NCI-H345 treated with DMSO at 0.1 percent for 48 hours (cell line): Measurements from ENCODE around the gene LRPPRC.

ENCODE experiments used
- DNase-seq: peaks from one replicate; lab custom pipeline; 2025; ENCODE audit not compliant: unreplicated experiment; lab: John Stamatoyannopoulos, UW

LRPPRC gene

DNA sequence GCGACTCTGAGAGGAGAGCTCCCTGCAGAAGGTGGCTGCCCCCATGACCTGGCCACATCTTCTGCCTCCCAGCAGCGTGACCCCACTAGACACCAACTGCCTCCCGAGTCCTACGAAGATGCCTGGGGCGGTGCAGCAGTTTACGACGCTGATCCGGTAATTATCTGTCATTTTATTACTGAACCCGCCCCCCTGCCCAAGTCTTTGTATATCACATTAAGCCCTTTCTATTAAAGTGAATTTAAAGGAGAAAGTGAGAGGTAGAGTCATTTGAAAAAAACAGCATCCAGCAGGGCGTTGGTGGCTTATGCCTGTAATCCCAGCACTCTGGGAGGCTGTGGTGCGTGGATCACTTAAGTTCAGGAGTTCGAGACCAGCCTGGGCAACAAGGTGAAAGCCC is 123.6 kb downstream of the LRPPRC start:
- no peak for DNase-seq

GRCh38 chr2:43855292-43855691 is 140.5 kb downstream of the LRPPRC start:
- DNase-seq = no peak

DNA sequence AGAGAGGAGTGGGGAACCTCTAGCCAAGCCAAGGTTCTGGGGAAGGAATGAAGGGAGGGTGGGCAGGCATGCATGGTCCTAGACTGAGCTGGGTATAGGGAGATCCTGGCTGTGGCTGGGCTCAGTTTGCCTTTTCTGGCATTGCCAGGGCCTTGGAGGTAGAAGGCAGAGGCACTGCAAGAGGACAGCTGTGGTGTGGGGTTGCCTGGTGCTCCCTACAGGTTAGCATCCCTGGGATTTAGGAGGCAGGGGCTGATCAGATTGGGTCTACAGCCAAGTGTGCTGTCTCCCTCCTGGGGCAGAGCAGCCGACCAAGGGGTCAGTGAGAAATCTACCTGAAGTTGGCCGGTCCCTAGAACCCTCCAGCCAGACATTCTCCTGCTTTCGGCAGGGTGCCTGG is 141.1 kb downstream of the LRPPRC start:
- DNase-seq = no peak

GRCh38 chr2:43853141-43854081 is 142.4 kb downstream of the LRPPRC start:
- no peak for DNase-seq

- DNase-seq = no peak
Measured at GRCh38 chr2:43852196-43852730, 143.5 kb downstream of the LRPPRC start.

DNA sequence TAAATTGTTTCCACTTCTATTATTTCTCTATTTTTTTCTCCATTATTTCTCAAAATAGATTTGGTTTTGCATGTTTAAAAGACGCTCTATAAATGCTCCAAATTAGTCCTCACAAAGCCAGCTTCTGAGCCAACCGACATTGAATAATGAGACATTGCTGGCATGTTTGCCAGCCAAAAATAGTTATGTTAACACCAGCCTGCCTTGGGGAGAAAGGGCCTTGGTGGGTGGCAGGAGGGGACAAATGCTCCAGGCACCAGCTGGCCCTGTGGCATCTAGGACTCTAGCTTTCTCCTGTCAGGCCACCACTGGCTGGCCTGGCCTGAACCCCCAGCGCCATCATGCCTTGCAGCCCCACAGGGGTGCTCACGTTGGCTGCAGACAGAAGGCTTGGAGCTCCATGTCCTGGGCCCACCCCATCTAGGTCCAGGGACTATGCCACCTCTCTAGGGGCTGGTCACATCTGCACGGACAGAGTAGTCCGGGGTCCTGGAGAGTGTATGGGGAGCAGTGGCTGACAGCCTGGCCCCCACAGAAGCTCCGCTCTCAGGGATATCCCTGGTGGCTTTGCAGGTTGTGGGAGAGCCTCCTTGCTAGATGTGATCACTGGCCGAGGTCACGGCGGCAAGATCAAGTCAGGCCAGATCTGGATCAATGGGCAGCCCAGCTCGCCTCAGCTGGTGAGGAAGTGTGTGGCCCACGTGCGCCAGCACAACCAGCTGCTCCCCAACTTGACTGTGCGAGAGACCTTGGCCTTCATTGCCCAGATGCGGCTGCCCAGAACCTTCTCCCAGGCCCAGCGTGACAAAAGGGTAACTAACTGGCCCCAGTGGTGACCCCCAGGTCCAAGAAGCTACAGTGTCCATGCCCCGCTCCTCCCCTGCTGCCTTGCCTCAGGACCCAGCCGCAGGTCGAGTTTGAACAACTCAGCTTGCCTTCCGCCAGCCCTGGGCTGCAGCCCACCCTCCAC is 144.5 kb downstream of the LRPPRC start:
- no peak for DNase-seq

- no peak for DNase-seq
Measured at GRCh38 chr2:43848214-43848613, 147.6 kb downstream of the LRPPRC start.

DNA sequence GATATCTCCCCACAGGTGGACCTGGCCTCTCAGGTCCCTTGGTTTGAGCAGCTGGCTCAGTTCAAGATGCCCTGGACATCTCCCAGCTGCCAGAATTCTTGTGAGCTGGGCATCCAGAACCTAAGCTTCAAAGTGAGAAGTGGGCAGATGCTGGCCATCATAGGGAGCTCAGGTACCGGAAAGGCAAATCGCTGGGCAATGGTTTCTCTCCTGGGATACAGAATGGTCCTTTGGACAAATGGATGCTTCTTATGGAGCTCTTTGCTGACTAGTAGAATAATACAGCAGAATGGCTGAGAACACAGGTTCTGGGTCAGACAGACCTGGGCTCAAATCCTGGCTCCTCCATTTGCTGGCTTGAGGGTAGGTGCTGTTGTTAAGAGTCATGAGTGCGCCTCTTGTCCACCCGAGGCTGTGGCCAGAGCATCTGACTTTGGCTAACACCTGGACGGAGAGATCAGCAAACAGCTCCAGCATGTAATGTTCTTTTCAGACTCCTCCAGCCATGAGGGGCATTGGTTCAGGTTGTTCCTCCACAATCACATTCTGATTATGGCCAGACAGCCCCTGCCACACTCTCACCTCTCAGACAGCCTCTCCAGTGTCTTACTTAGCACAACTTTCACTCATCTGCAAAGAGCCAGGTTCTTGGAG is 149.5 kb downstream of the LRPPRC start:
- no peak for DNase-seq

GRCh38 chr2:43845181-43845580 is 150.6 kb downstream of the LRPPRC start:
- no peak for DNase-seq

DNA sequence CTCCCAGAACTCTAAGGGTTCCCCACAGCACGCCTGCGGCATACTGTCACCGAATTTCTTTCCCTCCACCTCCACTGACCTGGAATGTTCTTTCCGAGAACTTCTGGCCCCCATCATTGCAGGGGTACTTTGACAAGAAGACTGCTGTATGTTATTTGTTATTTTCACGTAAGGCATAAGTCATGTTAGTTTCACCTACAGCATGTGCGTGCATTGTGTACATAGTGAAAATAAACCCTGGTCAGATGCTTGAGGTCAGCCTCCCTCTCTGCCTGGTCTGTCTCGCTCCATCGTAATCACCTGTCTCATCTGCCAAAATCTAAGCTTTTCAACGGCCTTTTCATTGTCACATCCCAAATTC is 152.9 kb downstream of the LRPPRC start:
- no peak for DNase-seq

DNA sequence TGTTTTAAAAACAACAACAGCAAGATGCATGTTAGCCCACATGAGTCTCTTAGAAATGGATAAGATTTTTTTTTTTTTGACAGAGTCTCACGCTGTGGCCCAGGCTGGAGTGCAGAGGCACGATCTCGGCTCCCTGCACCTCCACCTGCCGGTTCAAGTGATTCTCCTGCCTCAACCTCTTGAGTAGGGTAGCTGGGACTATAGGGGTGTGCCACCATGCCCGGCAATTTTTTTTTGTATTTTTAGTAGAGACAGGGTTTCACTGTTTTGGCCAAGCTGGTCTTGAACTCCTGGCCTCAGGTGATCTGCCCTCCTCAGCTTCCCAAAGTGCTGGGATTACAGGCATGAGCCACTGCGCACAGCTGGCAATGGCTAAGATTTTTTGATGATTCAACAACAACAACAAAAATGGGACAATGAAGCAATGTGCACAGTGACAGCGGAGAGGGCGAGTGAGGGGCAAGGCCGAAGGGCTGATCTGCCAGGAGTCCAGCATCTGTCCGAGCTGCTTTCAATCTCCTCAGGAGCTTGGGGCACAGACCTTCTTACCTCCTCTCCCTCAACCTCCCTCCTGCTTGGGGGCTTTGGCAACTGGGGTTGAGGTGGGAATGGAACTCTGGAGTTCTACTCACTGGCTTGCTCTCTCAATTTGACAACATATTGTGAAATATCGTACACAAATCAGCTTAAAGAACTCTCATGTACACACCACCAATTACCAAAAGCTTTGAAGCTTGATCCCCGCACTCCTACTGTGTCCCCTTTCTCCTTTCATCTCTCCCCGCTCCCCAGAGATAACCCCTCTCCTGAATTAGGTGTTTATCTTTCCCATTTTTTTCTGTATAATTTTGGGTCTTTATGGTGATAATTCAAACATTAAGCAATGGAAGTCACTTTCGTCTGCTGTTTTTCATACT is 153.6 kb downstream of the LRPPRC start:
- no peak for DNase-seq

- DNase-seq = no peak
Measured at GRCh38 chr2:43840965-43841364, 154.8 kb downstream of the LRPPRC start.

GRCh38 chr2:43839776-43840564 is 155.8 kb downstream of the LRPPRC start:
- no peak for DNase-seq

- DNase-seq = no peak
Measured at GRCh38 chr2:43838560-43839267, 157.1 kb downstream of the LRPPRC start, which contains the start of the genes ABCG5 and ABCG8. ABCG5 (minus strand) TSS chr2:43838839; CDS start chr2:43838679, 160 bp downstream. ABCG8 (plus strand) TSS chr2:43838971; CDS start chr2:43839054, 83 bp downstream.

- no peak for DNase-seq
Measured at GRCh38 chr2:43837831-43838559, 157.8 kb downstream of the LRPPRC start.

- DNase-seq = no peak
Measured at GRCh38 chr2:43837033-43837432, 158.8 kb downstream of the LRPPRC start.
